ENCODE results near the gene C19orf67.

C19orf67 gene

DNA sequence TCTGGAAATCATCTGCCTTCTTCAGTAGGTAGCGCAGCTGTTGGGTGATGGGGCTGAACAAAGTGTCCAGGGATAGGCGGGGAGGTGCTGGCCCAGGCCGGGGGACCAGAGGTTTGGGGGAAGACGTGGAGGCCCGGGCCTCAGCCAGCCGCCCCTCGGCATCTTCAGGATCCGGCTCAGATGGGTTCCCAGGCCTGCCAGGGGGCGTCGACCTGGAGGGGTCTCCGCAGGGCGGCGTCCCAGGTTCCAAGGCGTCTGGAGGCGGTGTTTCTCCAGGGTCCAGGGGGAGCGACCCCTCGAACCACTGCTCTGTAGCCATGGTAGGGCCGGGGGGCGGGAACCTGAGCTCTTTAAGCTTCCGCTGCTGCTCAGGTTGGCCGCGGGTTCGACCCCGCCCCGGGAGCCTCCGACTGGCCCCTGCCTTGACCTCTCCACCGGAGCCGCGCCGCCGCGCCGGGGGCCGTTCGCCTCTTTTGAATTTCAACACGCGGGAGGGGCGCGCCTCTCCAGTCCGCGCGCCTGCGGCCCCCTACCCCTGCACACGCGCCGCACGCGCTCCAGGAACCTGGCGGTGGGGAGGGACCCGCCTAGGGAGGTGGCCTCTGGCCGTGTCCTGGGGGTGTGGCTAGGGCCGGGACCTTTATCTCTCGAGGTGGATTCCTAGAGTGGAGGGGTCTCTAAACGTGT is at the start of gene C19orf67:
Gene C19orf67 (minus strand): TSS at position 475 of the 687 bp plus-strand sequence. CDS start 156 bp downstream, at position 319.
- DNase-seq (ENCODE audit: low read depth, low spot score): no peak

DNA sequence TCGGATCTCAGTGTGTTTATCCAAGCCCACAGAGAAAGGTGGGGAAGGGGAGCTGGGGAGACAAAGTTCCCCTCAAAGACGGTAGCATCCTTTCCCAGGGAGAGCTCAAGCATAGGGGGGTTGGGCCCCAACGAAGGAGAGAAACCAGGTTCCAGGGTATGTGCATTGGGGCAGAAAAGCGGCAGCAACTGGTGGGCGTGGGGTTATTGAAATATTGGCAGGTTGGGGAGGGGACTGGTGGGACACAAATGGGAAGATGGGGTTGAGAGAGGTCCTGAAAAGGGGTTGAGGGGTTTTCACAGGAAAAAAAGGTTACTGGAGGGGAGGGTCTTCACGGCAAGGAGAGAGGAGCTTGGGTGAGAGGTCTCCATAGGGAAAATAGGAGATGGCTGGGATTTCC is 49.8 kb upstream of the C19orf67 start:
- no peak for DNase-seq (ENCODE audit: low read depth, low spot score)

DNA sequence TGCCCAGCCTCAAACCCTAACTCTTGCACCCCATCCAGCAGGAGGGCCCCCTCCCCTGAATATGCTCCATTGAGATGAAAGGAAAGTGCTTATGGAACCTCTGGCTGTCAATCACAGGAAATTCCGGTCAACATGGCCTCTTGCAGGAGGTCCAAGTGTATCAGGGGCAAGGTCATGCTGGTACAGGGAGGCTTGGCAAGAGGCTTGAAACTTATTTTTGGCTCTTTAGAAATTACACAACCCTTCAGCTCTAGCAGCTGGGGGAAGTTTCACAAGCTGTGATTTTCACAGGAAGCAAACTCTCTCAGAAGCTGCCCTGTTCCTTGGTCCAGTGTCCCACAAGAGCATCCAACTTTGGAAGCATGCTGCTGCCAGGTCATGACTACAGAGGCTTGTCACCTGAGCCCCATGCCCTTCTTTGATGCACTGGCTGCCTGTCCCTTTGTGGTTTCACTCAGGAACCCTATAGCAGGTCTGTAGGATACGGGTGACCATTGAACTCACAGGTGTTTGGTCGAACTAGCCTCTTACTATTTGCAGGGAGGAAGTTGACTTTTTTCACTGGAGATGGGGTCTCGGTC is 42.4 kb upstream of the C19orf67 start:
- no peak for DNase-seq (ENCODE audit: low read depth, low spot score)

DNA sequence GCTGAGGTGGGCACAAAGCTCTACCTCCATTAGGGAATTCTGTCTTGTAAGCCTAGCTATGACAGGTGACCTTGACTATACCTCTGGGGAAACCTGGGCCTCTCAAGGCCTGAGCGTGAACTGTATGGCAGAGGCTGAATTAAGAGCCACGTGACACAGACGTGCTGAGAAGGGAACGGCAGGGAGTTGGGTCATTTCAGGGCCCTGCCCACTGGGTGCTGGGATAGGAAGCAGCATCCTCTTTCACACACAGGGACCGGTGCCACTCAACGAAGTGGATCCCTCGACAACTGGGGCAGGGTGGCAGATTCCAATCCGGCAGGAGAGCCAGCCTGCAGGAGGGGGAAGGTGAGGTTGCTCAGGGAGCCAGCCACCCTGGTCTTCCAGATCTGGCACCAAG is 41.6 kb upstream of the C19orf67 start:
- DNase-seq (ENCODE audit: low read depth, low spot score): no peak

DNA sequence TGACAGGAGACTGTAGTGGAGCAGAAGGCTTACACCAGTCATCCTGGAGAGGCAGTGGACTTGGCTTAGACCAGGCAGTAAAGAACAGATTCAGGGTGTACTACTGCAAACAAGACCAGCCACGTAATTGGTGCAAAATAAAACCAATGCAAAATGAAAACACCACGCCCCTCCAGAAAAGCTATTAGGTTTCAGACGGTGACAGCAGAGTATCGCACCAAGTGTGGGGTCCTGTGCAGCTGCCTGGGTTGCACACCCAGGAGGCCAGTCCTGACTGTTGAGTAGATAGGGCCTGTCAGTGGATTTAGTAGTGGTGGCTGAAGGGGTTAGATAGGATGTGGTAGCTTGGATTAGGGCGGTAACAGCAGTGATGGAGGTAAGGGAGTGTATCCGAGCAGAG is 37.3 kb upstream of the C19orf67 start:
- no peak for DNase-seq (ENCODE audit: low read depth, low spot score)

DNA sequence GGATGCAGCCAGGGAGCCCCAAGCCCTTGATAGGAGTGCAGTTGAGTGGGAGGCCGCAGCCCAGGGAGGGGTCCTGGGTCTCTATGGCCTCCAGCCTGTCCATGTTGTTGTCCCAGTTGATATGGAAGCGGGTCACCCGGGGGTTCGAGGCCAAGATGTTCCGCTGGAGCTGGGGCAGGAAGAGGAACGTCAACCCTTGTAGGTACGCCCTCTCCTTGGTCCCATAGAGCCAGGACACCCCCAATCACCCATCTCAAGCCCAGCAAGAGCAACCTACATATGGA is 34.9 kb upstream of the C19orf67 start:
- no peak for DNase-seq (ENCODE audit: low read depth, low spot score)

DNA sequence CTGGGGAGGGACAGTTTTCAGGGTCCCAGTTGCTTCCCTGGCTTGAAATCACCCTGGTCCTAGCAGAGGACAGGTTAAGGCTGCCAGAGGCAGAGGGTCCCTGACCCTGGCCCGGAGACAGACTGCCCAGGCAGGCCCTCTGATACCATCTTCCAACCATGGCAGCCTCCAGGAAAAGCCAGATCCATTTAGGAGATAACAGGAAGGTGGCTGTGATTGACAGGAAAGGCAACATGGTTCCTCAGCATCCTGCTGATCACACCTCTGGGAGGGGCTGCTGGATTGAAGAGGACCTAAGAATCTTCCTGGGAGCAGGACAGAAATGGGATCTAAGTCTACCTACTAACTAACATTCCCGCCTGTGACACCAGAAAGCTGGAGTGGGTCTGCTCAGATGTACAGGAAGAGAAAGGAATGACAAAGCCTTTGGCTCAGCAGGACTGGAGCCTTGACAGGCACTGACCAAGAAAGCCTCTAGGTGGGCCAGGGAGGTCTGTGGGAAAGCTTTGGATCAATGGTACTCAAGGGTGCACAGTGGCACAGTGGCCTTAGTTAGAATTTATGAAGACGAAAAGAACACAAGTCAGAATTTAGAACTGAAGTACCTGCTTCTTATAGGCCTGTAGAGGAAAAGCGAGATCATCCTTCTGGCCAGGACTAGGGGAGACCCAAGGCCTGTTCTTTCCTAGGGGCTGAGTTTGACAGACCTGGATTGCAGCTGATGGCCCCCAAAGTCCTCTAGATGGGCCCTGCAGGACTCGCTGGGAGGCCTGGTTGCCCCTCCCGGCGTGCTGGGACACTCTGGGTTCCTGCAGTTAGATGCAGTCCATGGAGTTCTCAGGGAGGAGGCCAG is 34.3 kb upstream of the C19orf67 start:
- no peak for DNase-seq (ENCODE audit: low read depth, low spot score)

DNA sequence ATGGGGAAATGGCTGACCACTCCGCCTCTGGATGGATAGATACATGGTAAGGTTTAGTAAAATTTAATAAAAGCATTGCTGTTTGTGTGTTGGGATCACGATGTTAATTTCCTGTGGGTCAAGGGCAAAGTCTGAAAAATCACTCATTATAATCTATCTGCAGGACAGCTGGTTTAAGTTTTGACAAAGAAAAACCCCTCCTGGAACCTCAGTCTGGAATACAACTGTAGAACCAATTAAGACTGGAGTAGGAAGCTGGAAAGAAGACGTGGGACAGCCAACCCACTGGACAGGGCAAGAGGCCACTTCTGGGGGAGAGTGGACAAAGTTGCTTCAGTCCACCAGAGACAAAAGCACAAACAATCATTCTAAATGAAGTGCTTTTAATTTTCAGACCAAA is 33.6 kb upstream of the C19orf67 start:
- DNase-seq (ENCODE audit: low read depth, low spot score): no peak

DNA sequence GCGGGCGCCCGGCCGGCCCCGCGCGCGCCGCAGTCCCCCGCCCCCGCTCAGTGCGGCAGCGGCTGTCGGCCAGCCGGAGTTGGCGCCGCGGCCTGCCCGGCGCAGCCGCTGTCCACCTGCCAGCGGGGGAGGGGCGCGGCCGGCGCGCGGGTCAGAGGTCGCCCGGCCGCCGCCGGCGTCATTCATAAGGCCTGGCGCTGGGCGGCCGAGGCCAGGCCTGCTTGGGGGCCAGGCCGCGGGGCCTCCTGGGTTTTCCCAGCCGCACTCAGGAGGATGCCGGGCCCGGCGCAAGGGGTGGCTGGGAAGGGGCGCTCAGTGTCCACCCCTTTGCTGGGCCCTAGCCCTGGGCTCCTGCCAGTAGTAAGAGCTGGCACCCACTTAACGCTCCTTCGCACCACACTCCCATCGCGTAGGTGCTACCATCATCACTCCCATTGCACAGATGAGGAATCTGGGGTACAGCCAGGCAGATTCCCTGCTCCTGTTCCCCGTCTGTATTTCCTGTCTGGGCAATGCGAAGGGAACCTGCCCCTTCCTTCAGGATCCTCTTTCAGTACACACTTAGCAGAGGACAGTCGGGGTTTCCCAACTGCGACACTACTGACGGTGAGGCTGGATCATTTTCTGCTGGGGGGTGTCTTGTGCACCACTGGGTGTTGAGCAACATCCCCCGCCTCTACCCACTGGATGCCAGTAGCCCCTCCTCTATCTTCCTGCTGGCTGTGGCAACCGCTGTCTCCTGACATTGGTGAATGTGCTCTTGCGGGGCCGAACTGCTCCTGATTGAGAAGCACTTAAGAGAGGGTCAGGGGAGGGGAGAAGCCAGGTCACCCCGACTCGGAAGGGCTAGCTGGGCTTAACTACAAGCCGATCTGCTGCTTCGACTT is 32.8 kb upstream of the C19orf67 start:
- DNase-seq (ENCODE audit: low read depth, low spot score): no peak

DNA sequence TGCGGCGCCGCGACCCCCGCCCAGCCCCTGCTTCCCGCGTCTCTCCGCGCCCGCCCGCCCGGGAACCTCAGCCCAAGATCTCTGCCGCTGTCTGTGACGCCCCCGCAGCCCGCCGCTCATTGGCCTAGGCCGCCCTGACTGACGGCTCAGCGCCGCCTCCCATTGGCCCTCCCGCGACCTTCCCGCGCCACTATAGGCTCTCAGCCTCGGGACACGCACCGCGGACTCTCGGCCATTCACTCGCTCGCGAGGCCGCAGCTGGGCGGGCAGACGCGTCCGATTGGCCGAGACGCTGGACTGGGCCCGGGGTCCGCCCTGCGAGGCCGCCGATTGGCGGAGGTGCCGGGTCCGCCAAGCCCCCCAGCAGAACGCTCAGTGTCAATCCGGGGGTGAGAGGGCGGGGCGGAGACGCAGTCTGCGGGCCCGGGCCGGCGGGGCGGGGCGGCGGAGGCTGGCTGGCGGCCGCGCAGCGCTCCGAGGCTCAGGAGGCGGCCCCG is 32.1 kb upstream of the C19orf67 start, which contains the start of gene PRKACA:
Gene PRKACA (minus strand): TSS at position 95 of the 497 bp plus-strand sequence. CDS start 215 bp downstream, outside the sequence.
- DNase-seq (ENCODE audit: low read depth, low spot score): peak; percentile 98

DNA sequence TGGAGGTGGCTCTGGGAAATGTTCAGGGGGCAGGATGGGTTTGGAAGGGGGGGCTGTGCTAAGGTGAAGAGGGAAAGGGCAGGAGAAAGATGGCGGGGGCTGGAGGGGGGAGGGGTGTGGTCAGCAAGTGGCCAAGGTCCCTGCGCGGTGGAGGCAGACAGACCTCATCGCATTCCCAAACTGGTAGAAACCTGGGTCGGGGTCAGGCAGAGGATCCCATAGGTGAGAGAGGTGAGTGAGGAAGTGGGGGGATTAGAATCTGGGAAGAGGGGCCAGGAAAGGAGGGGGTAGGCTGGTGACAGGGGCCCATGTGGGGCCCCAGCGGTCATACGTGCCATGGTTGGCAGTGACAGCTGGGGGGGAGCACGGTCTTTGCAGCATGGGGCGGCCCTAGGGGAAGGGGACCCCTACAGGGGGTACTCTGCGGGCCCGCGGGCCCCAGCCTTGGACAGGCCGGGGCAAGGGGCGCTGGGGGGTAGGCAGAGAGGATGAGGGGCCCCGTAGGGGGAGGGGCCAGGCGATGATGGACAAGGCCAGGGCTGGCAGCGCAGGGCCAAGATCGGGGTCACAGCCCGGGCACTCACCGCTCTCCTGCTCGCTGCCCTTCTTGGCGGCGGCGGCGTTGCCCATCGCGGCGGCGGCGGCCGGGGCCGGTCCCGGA is 31.5 kb upstream of the C19orf67 start:
- no peak for DNase-seq (ENCODE audit: low read depth, low spot score)

DNA sequence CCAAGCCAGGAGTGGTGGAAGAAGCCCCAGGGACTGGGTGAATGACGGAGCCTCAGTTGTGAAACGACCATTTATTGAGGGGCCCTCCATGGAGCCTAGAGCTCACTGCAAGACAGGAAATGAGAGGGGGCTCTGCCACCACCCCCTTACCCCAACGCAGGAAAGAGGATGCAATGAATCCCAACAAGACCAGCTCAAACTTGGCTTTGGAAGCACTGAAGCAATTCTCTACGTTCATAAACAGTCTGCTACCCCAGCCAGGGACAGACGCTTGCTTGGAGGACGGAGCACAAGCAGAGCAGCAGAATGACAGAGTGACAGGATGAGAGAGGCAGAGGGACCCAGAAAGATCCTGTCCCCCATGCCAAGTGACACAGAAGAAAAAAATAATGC is 30.9 kb upstream of the C19orf67 start:
- DNase-seq (ENCODE audit: low read depth, low spot score): no peak

DNA sequence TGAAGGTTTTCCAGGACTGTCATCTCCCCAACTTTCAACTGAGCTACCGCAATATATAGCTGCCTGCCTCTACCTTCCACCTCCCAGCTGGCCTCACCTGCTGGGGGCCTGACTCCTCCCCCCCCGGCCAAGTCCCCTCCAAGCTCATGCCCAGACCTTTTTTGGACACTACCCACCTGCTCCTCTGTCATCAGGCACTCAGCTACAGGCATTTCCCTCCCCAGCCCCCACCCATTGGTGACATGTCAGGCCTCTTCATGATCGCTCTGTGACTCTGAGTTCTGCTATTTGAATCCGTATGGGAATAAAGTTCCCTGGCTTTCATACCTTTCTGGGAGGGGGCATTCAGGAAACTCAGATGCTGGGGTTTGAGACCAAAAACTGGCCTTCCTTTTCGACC is 30.2 kb upstream of the C19orf67 start:
- DNase-seq (ENCODE audit: low read depth, low spot score): no peak

DNA sequence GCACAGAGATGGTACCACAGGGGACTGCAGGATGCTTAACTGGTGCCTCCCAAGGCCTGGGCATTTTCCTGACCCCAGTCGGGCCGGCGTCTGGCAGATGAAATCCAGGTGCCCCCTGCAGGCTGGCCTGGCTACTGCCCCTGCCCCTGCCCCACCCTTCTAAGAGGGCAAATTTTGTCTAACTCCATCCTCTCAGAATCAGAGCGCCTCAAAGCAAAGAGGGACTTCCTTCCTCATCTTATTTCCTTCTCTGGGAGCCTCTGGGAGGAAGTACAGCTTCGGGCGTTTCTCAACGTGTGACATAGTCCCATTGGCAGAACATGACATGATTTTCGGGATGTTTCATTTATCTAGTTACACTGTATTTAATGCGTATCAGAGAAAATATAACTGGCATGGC is 29.3 kb upstream of the C19orf67 start:
- no peak for DNase-seq (ENCODE audit: low read depth, low spot score)

DNA sequence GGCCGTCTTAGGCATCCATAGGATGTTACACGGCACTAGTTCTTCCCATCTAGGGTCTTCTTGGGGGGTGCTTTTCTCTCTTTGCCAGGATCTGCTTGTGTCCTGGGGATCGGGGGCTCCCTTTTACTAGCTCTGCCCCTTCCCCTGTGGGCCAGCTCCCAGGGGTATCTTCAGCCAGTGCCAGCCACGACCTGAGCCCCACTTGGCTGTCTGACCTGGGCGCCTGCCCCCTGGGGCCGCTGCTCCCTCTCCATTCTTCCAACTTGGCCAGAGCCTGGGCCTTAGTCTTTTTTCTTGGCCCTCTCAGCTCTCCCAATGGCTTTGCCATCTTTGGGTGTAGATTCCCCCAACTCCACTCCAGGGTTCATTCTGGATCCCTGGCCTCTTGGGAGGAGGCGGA is 28.9 kb upstream of the C19orf67 start:
- no peak for DNase-seq (ENCODE audit: low read depth, low spot score)

DNA sequence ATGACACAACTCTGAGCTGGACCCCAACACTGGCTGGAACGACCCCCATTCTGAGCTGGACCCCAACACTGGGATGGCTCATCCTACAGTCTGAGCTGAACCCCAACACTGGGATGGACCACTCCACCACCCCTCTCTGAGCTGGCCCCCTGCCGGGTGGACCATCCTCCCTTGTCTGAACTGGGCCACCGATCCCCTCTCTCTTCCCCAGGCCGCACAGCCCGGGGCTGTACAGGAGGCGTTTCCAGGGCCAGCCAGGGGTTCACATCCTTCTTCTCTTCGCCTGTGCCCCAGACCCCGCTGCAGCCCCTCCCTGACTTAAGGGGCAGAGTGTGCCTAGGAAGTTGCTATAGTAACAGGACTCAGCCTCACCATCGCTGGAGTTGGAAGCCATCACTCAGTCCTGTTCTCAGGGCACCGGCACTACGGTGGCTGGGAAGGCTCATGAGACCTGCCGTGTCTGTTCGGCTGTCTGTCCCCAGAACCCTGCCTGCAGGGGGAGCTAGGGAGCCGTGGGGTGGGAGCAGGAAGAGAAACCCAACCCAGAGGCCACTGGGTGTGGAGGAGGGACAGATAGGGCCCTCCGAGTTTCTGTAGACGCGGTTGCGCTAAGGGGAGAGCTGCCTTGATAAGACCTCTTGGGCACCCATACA is 28.3 kb upstream of the C19orf67 start:
- no peak for DNase-seq (ENCODE audit: low read depth, low spot score)

DNA sequence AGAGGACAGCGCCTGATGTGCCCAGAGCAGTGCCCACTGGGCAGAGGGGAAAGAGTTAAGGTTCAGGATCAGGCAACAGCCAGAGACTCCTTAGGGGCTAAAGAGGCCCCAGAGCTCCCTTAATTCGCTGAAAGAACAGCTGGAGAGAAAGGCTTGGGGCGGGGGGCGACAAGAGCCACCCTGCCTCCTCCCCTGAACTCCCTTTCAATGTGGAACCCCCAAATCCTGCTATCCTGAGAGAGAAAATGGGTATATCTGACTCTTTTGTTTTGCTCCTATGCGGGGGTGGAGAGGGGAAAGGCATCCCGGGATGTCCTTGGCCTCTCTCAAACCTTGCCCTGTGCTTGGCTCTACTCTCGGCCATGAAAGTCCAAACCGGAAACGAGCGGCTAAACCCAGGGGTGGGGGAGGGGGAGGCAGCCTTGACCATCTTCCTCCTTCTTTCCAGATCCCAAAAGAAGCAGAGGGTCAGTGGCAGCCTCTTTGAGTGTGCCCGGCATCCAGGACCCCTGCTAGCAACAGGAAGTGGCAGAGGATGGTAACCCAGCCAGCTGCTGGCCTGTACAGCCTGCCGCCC is 27.3 kb upstream of the C19orf67 start:
- no peak for DNase-seq (ENCODE audit: low read depth, low spot score)

DNA sequence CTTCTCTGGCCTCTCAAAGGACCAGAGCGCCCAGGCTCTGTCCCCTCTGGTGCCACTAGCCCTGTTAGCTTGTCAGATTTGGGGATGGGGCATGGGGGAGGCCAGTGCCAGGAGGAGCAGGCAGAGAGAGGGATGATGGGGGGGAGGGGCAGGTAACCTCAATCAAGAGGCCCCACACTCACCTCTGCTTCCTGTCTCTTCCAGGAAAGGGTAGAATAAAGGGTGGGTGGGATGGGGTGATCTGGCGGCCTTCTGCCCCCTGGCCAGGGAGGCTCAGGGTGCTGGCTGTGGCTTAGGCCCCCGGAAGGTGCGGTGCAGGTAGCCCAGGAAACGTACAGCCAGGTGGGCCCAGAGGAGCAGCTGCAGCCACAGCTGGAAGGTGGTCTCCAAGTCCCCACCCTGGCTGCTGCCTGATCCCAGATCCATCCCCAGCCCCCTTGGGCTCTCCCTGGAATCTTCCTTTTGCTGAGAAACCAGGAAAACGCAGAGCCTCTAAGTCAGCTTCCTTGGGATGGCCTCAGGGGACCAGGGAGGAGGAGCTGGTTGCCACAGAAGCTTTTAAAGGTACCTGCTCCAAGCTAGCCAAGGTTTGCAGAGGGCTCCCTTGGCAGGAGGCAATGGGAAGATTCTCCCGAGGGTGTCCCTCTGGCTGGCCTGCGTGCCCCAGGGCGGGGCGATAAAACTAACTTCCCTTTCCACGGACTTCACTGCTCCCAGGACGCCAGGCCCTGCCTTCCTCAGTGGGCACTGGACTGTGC is 26.6 kb upstream of the C19orf67 start:
- no peak for DNase-seq (ENCODE audit: low read depth, low spot score)

DNA sequence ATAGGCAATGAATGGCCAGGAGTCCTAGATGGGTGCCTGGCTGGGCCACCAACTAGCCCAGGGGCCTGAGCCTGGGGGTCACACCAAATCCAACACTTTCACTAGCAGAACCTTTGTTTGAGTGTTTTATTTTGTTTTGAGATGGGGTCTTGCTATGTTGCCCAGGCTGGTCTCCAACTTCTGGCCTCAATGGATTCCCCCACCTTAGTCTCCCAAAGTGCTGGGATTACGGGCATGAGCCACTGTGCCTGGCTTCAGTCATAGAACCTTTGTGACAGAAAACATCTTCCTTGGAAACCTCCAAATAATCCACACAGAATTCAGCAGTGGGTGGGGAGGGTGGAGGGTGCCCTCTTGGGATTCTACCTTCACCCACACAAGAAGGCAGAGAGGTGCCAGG is 25.9 kb upstream of the C19orf67 start:
- no peak for DNase-seq (ENCODE audit: low read depth, low spot score)

DNA sequence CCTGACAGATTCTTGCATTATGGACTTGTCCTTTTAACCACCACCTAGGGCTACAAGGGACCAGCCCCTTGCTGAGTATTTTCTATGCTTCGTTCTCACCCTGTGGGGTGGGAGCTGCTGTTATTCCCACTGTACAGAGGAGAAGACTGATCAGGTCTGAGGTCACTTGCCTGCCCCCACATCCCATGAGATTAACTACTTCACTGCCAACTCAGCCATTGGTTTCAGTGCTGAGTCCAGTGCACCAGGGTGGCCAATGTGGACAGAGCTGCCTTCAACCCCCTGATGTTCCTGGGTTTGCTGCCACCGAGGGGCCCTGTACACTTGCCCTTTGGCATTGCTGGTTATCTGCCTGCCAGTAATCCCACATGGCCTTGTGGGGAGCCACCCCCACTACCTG is 25.1 kb upstream of the C19orf67 start:
- no peak for DNase-seq (ENCODE audit: low read depth, low spot score)
